Stimulated activated CD4-positive, alpha-beta T cell treated with anti-CD3 and anti-CD28 coated beads, Interleukin-4, amount 100 ng/mL, for 1 hour (primary cell): ENCODE results near the gene BABAM2.
A peak's percentile ranks its signal among the peaks of the same experiment; 100 is the strongest.
"Not testable (repeated sequence)": the region's sequence is repeated elsewhere in the genome, so short reads cannot be mapped to it uniquely, and the experiment has no call there.

ENCODE experiments used
- DNase-seq: peaks from one replicate; pipeline ENCODE4 v3.0.0-alpha.2; 2020

The BABAM2 gene

DNA sequence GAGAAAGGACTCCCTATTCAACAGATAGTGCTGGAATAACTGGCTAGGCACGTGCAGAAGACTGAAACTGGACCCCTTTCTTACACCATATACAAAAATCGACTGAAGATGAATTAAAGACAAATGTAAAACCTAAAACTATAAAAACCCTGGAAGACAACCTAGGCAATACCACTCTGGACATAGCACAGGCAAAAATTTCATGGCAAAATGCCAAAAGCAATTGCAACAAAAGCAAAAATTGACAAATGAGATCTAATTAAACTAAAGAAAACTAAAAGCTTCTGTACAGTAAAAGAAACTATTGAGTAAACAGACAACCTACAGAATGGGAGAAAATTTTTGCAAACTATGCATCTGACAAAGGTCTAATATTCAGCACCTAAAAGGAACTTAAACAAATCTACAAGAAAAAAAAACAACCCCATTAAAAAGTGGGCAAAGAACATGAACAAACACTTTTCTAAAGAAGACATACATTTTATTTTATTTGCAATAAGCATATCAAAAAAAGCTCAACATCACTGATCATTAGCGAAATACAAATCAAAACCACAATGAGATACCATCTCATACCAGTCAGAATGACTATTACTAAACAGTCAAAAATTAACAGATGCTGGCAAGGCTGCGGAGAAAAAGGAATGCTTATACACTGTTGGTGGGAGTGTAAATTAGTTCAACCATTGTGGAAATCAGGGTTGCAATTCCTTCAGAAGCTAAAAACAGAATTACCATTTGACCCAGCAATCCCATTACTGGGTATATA, 8.5 kb upstream of the BABAM2 start:
- DNase-seq = not testable (repeated sequence)

DNA sequence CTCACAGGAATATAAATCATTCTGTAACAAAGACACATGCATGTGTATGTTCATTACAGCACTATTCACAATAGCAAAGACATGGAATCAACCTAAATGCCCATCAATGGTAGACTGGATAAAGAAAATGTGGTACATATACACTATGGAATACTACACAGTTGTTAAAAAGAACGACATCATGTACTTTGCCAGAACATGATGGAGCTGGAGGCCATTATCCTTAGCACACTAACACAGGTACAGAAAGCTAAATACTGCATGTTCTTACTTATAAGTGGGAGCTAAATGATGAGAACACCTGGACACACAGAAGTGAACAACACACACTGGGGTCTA, 8.0 kb upstream of the BABAM2 start:
- DNase-seq = not testable (repeated sequence)

DNA sequence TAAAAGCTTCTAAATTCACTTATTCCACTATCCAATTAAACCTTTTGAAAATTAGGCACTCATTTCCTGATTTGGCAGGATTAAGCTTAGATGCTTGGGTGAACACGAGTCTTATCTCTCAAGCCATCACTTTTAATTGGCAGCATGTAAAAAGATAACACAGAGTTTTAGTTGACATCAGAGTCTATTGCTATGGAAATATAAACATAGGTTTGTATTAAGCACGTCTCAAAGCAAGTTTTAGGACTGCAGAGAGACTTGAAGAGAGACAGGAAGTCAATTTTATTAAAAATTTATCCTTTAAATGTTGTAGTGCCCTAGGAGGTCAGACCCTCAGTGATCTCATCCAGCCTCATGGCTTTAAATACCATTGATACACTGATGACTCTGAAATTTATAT, 5.9 kb upstream of the BABAM2 start:
- no peak for DNase-seq

DNA sequence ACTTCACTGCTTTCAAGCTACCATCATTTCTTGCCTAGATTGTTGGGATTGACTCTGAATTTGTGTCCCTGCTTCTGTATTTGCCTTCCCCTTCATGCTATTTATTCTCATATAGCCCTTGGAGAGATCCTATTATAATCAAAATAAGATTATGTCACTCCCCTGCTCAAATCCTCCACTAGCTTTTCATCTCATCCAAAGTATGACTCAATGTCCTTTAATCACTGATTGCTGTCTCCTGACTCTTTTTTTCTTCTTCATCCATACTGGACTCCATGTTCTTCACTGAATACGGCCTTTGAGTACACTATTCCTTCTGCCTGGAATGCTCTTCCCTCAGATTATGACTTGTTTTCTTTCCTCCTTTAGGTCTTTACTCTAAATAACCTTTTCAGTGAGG, 5.3 kb upstream of the BABAM2 start:
- no peak for DNase-seq

DNA sequence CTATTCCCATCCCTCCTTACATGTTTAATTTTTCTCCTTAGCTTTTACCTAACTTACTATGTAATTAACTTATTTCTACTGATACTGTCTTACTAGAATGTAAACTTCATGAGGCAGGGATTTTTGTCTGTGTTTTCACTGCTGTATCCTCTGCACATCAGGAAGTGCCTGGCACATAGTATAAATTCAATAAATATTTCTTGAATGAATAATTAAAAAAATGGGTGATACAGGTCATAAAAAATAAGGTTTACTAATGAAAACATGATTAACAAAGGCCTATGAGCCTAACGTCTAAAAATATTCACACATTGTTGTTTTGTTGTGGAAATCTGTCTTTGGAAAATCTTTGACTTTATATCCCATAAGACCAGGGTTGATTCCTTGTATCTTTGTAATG, 4.9 kb upstream of the BABAM2 start:
- no peak for DNase-seq

DNA sequence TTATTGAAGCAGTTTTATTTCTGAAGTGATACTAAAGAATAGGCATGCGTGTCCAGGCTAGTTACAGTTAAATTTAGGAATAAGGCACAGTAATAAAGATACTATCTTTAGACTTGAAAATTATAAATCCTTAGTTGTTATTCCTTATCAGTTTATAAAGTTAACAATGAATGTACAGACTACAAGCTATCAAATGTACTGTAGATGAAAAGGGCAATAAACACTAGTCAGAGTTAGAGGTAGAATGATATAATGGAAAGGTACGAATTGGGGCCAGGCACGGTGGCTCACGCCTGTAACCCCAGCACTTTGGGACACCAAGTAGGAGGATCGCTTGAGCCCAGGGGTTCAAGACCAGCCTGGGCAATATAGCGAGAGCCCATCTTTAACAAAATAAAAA, 4.2 kb upstream of the BABAM2 start:
- DNase-seq = no peak

DNA sequence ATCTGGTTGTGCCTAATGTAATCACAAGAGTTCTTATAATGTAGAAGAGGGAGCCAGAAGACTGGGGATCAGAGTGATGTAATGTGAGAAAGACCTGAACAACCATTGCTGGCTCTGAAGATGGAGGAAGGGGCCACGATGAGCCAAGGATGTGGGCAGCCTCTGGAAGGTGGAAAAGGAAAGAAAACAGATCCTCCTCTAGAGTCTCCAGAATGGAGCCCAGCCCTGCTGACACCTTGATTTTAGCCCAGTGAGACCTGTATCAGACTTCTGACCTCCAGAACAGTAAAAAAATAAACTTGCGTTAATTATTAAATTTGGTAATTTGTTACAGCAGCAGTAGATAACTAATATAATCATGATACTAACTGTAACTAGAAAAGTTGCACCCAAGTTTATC, 3.4 kb upstream of the BABAM2 start:
- DNase-seq = no peak

DNA sequence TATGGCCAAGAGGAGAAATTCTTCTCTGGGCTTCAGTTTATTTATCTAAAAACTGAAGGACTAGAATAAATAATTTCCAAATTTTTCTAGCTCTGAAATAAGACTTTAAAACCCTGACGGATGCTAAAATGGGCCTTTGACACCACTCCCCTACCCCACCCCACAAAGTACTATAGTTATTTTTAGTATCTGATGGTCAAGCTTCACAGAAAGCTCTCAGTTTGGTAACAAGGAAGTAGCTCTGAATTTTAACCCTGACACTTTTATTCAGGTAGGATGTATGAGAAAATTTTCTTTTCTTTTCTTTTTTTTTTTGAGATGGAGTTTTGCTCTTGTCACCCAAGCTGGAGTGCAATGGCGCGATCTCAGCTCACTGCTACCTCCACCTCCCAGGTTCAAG, 2.7 kb upstream of the BABAM2 start:
- no peak for DNase-seq

DNA sequence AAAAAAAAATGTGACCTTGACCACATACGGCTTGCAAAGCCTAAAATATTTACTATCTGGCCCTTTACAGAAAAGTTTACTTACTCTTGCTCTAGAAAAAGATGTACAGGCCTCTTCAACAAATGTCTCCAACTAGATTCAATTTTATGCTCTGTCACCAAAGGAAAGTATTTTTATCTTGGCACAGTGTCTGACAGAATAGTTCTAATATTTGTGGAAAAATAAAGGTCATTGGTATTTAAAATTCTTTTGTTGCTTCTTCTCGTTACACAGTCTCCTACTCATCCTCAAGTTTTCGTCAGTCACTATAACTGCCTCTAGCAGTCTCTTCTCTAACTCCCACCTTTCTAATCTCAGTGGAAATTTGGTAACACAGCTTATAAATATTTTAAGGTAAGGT, 1.7 kb upstream of the BABAM2 start:
- no peak for DNase-seq

DNA sequence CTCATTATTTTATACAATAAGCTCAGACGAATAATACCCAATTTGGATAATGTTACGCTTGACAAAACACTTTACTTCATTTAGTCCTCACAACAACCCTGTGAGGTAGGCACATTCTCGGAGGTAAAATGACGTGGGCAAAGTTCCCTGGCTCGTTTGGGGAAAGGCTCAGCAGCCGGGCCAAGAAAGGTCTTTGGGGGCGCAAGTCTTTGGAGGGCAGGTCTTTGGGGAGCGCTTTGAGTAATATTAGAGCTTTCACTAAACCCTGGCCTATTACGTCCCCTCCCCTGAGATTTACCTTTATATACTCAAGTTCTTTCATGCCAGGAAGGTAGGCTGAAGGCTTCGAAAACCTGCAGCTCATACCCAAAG, 769 bp upstream of the BABAM2 start:
- DNase-seq = no peak

DNA sequence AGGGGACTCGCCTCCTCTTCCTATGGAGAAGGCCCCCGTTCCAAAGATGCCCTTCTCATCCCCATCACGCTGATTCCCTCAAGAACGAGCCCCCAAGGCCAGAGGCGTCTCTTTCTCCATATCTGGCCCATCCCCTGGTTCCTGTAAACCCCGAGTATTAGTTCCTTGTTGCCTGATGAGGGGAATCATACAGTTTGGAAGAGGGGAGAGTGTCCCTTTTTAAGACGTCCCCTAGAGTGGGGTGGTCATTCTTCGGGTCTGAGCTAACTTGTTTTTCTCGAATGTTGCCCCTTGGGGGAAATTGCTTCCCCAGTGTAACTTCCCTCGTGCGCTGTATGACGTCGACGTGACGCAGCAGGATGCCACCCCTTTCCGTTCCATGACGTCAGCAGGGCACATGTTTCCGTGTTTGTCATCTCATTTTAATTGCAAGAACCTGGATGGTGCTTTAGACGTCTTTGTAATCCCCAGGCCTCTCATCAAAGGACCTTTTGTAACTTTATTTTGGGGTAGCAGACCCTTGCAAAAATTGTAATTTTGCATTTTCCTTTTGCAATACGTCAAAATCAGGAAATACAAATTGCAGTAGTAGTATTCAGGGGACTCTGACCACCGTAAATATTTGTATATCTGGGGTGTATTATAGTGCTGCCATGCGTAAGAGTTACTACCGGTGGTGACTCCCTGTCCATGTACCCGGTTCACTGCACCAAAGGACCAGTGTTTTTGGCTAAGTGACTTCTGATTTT, 569 bp downstream of the BABAM2 start:
- peak; percentile 79 for DNase-seq

DNA sequence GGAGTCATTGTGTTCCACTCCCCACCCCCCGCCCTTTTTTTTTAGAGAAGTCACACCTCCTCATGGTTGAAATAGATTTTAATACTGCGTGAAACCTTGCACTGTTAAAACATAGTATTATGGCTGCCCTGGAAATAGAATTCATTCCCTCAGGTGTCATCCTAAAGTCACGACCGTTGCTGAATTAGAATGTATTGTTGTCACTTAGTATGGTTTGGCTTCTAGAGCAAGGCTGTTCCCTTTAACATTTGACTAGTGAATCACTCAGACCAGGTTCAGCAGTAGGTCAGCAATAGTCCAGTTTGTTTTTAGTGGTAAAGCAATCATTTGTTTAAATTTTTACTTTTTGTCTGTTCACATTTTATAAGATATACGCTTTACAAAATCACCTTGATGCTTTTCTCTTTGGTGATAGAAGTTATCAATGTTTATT, 1.2 kb downstream of the BABAM2 start:
- no peak for DNase-seq

DNA sequence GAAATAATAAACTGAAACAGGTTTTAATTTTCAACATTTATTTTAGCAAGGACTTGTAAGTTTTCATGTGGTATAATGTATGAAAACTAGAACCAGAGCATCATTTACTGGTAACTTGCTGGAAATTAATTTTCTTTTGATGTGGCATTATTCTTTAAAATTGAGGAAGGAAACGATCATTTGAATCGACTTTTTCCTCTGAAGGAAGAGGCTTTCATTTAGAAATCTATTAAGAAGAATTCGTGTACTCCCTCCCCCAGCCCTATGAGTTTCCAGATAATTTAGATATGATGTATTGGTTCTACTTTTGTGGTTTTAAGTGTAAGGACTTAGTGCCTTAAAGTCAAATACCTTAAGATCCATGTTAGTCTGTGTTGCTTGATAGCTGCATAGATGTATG, 2.5 kb downstream of the BABAM2 start:
- no peak for DNase-seq

DNA sequence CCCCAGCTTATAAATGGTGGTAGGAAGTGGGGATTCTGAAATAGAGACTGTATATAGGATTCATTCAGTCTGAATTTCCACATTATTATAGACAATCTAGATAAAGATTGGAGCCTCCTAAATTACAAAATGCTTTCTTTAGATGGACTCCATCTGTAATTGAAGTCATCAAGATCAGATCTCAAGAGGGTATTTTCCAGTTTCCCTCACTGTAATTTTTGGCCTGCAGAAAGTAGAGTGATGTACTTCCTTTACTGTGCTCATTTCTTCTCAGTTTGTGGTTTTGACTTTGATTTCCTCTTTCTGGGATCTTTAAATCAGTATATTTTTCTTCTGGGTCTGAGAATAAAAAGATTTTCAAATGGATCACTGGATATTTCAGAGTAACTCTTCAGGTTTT, 7.2 kb downstream of the BABAM2 start:
- DNase-seq = no peak

DNA sequence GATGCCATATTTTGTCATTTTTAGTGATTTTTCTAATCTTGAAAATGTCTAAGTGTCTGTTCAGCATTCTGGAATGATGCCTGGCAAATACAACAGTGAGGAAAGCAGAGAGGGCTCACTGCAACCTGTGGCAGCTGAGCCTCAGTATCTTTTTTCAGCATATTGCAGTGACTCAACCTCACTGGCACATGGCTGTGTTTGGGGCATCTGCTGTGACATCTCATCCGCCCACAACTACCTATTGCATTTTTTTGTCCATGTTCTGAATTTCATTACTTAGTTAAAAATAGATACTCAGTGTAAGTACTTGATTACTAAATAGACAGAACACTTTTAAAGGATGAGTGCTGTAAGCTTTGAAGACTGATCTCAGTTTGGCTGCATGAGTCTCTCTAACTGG, 10.7 kb downstream of the BABAM2 start:
- peak; percentile 26 for DNase-seq

DNA sequence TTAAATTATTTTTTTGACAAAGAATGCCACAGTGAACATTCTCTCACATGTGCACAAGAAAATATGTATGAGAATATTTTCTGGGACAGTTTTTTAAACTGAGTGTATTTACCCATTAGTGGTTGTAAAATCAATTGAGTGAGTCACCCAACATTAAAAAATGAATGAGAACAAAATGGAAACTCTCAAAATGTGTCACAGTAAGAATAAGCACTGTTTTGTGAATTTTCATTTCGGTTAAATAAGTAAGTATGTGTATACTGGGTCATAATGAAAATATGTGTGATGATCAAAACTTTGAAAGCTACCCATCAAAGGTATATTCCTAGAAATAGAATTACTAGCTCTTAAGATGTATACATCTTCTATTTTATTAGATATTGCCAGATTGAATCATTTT, 11.6 kb downstream of the BABAM2 start:
- DNase-seq = no peak

DNA sequence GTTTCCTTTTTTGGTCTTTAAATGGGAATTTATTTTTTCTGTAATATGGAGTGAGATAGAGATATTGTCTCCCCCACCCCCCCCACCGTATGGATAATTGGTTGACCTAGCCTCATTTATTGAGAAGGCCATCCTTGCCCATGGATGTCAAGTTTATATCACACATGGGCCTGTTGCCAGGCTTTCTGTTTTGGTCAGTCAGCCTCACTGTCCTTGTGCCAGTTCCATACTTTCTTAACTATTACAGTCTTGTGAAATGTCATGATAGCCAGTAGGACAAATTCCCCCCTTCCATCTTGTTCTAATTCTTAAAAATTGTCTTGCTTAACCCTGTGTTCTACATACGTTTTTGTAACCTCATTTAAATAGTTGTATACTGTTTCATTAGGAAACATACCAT, 12.5 kb downstream of the BABAM2 start:
- no peak for DNase-seq

DNA sequence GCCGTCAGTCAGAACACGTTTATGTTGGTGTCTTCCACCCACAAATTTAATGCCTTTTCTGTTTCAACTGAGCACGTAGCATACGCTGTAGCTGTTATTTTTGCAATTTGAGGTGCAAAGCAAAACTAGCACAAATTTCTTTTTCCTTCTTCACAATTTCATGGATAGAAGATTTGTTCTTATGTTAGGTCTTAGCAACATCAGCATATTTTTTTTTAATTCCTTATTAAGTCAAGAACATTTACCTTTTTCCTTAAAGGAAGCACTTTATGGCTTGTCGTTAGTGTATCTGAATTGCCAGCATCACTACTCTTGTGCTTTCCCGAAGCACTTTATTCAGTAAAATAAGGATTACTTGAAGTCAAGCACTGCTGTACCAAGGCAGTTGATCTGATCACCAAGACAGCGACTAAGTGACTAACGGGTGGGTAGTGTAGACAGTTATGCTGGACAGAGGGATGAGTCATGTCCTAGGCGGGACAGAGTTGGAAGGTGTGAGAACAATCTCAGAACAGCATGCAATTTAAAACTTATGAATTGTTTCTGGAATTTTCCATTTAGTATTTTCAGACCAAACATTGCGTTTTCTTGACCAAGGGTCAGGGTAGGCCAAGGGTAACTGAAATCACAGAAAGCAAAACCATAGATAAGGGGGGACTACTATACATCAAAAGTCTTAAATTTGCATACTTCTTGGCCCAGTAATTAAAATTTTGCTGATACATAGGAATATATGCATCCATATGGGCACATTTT, 13.3 kb downstream of the BABAM2 start:
- no peak for DNase-seq

DNA sequence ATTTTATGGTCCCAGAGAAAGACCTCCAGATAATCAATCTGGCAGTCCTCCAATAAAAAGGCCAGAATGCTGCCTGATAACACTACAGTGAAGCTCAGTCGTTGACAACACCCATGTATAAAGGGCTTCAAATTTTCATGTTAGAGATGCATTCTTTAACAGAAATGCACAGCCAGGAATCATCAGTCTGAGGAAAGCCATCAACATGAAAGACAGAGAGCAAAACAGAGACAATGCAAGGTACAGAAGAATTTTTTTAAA, 13.8 kb downstream of the BABAM2 start:
- no peak for DNase-seq

DNA sequence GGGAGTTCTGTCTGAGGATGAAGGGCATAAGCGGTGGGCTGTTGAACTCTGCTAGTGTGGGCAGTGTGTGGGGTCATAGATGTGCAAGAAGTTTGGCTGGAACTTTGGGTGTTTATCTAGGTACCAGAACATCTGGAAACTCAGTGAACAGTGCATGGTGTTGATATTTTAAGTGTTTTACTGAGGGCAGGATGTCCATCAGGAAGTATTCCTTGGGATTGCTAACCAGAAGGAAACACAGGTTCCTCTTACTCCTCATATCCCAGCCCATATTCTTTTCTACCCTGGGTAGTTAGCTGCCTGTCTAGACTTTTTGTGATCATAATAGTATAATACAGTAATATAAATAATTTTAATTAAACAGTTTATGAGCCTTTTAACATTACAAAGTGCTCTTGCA, 15.5 kb downstream of the BABAM2 start:
- no peak for DNase-seq

DNA sequence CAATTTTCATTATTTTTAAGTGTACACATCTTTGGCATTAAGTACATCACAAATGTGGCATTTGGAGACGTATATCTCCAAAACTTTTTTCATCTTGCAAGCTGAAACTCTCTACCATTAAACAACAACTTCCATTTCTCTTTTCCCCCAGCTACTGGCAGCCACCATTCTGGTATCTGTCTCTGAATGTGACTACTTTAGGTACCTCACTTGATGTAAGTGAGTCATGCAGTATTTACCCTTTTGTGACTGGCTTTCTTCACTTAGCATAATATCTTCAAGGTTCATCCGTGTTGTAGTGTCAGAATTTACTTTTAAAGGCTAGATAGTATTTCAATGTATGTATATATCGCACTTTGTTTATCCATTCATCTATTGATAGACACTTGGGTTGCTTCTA, 17.0 kb downstream of the BABAM2 start:
- DNase-seq = no peak

DNA sequence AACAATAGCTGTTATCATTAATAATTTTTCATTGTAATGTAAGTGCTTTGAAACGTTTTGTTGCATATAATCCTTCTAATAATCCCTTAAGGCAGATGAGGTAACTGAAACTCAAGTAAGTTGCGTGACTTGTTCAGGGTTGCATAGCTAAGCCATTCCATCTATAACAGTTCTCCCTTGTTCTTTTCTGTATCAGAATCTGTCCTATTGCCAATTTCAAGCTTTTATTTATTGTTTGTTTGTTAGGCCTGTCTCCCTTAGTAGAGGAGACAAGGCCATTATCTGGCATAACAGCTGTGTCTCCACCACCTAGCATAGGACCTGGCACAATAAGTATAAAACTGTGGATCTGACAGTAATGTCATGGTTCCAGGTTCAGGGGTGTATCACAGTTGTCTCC, 19.4 kb downstream of the BABAM2 start:
- no peak for DNase-seq

DNA sequence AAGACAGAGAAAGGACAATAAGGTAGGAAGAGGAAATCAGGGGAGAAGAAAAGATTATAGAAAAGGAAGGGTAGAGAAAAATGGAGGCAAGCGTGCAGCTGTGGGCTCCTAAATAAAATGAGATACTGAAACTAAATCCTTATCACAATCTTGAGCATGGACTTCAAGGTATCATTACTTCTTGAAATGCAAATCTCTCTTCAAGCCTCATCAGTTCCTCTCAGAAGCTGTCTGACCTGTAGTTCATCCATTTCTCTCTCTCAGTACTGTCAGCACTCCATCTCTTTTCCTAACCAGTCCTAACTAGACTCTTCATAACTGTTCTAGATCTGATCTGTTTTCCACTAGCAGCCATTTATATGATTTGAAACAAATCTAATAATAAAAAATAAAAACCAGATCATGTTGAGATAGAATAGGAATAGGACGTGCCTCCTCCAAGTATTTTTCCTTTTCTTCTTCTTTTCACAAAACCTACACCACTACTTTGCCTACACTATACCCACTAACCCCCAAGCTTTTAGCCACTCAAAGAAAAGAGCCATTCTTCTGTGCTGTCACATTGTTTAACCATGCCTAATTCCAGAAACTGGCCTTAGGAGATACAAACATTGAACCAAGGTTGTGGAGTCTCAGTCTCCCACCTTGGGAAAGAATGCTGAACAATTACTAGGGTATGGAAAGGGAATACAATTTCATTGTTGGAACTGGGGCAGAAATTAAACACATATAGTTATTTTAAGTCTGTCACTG, 21.1 kb downstream of the BABAM2 start:
- no peak for DNase-seq

DNA sequence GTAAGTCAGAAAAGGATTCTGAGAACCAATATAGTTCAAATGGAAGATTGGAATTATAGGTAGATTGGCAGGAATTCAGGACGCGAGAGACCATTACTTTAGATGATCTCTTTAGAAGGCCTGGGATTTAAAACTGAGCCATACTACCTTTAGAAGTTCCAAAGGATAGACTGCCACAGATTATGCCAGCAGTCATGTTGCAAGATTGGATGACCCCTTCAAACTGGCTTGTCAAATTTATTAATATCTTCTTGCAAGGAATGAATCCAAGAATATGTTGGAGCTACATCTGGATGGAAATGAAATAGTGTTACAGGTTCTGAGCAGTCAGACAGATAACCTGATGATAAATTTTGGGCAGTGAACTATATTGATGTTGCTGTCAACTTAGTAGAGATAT, 22.0 kb downstream of the BABAM2 start:
- no peak for DNase-seq
